Lung (tissue), 12 donors: ENCODE data around the gene FMNL1. TPM values are rescaled to one million over a fixed set of nuclear protein-coding genes. Genes with fewer than 3 reads are reported as not detected.

ENCODE experiments used
- ATAC-seq: fragments of 200-7000 bp; cut with Tn5 transposase; one replicate; pipeline ENCODE4 v1.9.1; 2020; ENCODE audit warnings: moderate number of reproducible peaks; ENCODE audit not compliant: insufficient read depth, low FRiP score
- DNase-seq, 3 donors: peaks; one replicate each; pipeline ENCODE4 v3.0.0-alpha.2; 2013 to 2017
- H3K27ac ChIP-seq, 2 donors: one replicate each; pipeline ENCODE4 v1.5.1; 2013; ENCODE audit warnings: mild to moderate bottlenecking in 2 of 2, moderate library complexity in 2 of 2, control low read depth in 1 of 2, inconsistent platforms in 1 of 2, low read depth in 1 of 2, low read length in 1 of 2
- H3K27me3 ChIP-seq, 3 donors: one replicate each; pipeline ENCODE4 v1.5.1; 2013; ENCODE audit warnings: low read length in 2 of 3; ENCODE audit not compliant: control insufficient read depth in 3 of 3, insufficient read depth in 3 of 3
- H3K36me3 ChIP-seq, 4 donors: one replicate each; pipeline ENCODE4 v1.5.1; 2013; ENCODE audit warnings: low read length in 4 of 4, mild to moderate bottlenecking in 1 of 4, moderate library complexity in 1 of 4; ENCODE audit not compliant: control insufficient read depth in 4 of 4, insufficient read depth in 4 of 4
- H3K4me1 ChIP-seq, 5 donors: one replicate each; pipeline ENCODE4 v1.5.1; 2013; ENCODE audit warnings: low read length in 5 of 5, mild to moderate bottlenecking in 2 of 5, moderate library complexity in 1 of 5; ENCODE audit not compliant: control insufficient read depth in 5 of 5, insufficient read depth in 5 of 5
- H3K4me3 ChIP-seq: one replicate; pipeline ENCODE4 v1.5.1; 2013; ENCODE audit warnings: mild to moderate bottlenecking, control low read depth, moderate library complexity
- H3K9ac ChIP-seq, 2 donors: one replicate each; pipeline ENCODE4 v1.5.1; 2013; ENCODE audit warnings: low read length in 2 of 2, control low read depth in 1 of 2; ENCODE audit not compliant: insufficient read depth in 1 of 2
- H3K9me3 ChIP-seq, 4 donors: one replicate each; pipeline ENCODE4 v1.5.1; 2013; ENCODE audit warnings: low read length in 3 of 4, mild to moderate bottlenecking in 1 of 4, moderate library complexity in 1 of 4; ENCODE audit not compliant: control insufficient read depth in 4 of 4, insufficient read depth in 3 of 4
- WGBS, 2 donors: extraction: QIAGEN DNeasy Blood & Tissue Kit; methylation state at CpG; one replicate each; pipeline ENCODE4 v1.1.7; 2013; 5-methylcytosine and 5-hydroxymethylcytosine counted together
- polyA plus RNA-seq, 2 donors: library from polyadenylated mRNA; stranded (reverse); fragments of 200-250 nt; gene quantifications; one replicate each; pipeline ENCODE4 v1.2.1, GENCODE V29; 2013
- total RNA-seq, 2 donors: library from RNA; depleted of rRNA in 1 of 2; stranded (reverse); fragments of >200 nt in 1 of 2; gene quantifications; one replicate each; pipeline ENCODE4 v1.2.1, GENCODE V29; 2014 to 2021
- TF ChIP-seq, protein P1 (sequence below): IDR thresholded peaks from 2 replicates; pipeline ENCODE4 v1.5.1; 2012; ENCODE audit warnings: mild to moderate bottlenecking; ENCODE audit errors: control extremely low read depth, extremely low read depth
- donor health status: control.
- donor health status: control.
- donor health status: Bipolar disorder and iron deficiency.
- donor health status: healthy.
- donor health status: DM: yes; HTN: yes; CAD: no.

The FMNL1 gene
- total and polyA plus RNA-seq, 4 donors = 25.0 to 135 (median 56.6) TPM

DNA sequence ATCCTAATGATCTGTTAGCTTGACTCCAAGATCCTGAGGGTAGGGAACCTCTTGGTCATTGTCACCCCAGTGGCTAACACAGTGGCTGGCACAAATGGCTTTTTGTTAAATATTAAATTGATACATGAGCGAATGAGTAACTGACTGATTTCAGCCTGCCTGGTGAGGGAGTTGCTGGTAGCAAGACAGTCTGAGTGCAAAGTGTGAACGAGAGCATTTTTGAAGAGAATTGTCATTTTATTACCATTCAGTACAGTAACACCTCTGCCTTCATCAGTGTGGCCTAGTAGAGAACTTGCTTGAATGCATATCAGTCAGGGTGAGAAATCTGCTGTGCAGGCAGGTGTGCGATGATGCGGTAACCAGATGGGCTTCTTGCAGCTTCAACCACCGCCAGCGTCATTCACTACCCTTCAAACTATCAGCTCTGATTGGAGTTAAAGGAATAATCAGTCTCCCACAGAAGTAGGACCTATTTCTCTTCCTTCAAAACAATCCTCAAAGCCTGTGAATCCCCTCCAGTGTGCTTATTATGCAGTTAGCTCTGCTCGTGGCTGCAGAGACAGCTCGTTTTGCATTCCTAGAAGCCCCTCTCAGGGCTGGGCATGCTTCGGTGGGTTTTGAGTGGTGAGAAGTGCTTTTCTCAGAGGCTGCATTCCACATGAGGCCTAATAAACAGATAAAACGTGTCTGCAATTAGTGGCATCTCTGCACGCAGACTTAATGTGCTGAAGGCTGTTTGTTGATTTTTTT, 31.0 kb upstream of the FMNL1 start:
- Histone ChIP-seq H3K27ac (no peak overlapping the region), H3K4me3 (no peak overlapping the region), H3K4me1 (no peaks in the 10 kb centered on the region), H3K36me3 (no peaks in the 10 kb centered on the region), H3K9ac (no peak overlapping the region), H3K9me3 (no peaks in the 10 kb centered on the region), H3K27me3 (no peaks in the 10 kb centered on the region)
- DNase-seq (no peak), ATAC-seq (no peak)
- WGBS, 2 donors = 77 to 83% methylated on average over 11 of the region's 11 CpGs
- TF ChIP-seq, protein P1, sequence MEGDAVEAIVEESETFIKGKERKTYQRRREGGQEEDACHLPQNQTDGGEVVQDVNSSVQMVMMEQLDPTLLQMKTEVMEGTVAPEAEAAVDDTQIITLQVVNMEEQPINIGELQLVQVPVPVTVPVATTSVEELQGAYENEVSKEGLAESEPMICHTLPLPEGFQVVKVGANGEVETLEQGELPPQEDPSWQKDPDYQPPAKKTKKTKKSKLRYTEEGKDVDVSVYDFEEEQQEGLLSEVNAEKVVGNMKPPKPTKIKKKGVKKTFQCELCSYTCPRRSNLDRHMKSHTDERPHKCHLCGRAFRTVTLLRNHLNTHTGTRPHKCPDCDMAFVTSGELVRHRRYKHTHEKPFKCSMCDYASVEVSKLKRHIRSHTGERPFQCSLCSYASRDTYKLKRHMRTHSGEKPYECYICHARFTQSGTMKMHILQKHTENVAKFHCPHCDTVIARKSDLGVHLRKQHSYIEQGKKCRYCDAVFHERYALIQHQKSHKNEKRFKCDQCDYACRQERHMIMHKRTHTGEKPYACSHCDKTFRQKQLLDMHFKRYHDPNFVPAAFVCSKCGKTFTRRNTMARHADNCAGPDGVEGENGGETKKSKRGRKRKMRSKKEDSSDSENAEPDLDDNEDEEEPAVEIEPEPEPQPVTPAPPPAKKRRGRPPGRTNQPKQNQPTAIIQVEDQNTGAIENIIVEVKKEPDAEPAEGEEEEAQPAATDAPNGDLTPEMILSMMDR = no peak

DNA sequence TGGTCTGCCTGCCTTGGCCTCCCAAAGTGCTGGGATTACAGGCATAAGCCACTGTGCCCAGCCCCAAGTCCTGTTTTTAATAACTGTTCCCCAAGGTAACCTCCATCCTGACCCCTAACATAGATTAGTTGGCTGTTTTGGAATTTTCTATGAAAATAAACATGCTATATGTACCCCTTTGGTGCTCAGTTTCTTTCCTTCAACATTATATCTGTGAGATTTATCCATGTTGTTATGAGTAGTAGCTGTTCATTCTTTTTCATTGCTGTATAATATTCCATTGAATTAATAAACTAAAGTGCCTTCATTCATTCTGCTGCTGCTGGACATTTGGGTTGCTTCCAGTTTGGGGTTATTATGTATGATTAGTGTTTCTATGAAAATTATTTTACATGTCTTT, 26.3 kb upstream of the FMNL1 start:
- TF ChIP-seq, protein P1 = no peak
- ATAC-seq (no peak), DNase-seq (no peak)
- Histone ChIP-seq H3K27ac (no peak overlapping the region), H3K4me3 (no peak overlapping the region), H3K36me3 (no peaks in the 10 kb centered on the region), H3K9me3 (no peaks in the 10 kb centered on the region), H3K9ac (no peak overlapping the region), H3K4me1 (peaks cover 0 to 10% (median 0%) of the 10 kb centered on the region in 5 donors), H3K27me3 (no peaks in the 10 kb centered on the region)

GRCh38 chr17:45197108-45197507, 24.6 kb upstream of the FMNL1 start:
- no peak overlapping the region for H3K27ac ChIP-seq
- no peak overlapping the region for H3K9ac ChIP-seq
- TF ChIP-seq, protein P1 = no peak
- no peaks in the 10 kb centered on the region for H3K27me3 ChIP-seq
- H3K4me1 ChIP-seq = peaks cover 0 to 10% (median 0%) of the 10 kb centered on the region in 5 donors
- no peaks in the 10 kb centered on the region for H3K9me3 ChIP-seq
- no peak overlapping the region for H3K4me3 ChIP-seq
- DNase-seq = no peak
- no peaks in the 10 kb centered on the region for H3K36me3 ChIP-seq
- ATAC-seq = no peak
- WGBS, 2 donors = 84 to 90% methylated on average over 6 of the region's 6 CpGs
